K562 (cell line): ENCODE results near the gene TPK1. TPM values are rescaled to one million over a fixed set of nuclear protein-coding genes. Genes with fewer than 3 reads are reported as not detected.

Experiments used
- ATAC-seq: fragments of 200-7000 bp; cut with Tn5 transposase; 3 replicates; pipeline ENCODE4 v1.9.1; 2020; ENCODE audit warnings: moderate library complexity
- BruUV-seq: library from RNA; stranded (reverse); fragments of 400-500 nt; replicated peaks from 2 replicates; lab custom pipeline; 2021; lab: Mats Ljungman, UMichigan
- CTCF ChIA-PET: fragments of 300-600 bp; formaldehyde crosslinking; extraction: SDS; loops from one replicate; lab custom pipeline; 2021; ENCODE audit warnings: low intra/inter-chr PET ratio; lab: Yijun Ruan, JAX
- POLR2A ChIA-PET: fragments of 300-600, 350-650 bp; sonication (Branson Sonifier 250); formaldehyde crosslinking; extraction: SDS; loops from one replicate; lab custom pipeline; 2021; ENCODE audit warnings: antibody characterized with exemption, inconsistent platforms; lab: Yijun Ruan, JAX
- DNase-seq, 4 experiments: peaks; one replicate each; pipeline versions ENCODE4 v3.0.0 to v3.0.0-alpha.2; 2011 to 2018; ENCODE audit warnings: low spot score in 3 of 4, mixed read lengths in 3 of 4; ENCODE audit errors: extremely low read depth in 1 of 4
- FAIRE-seq: peaks from 2 replicates; lab custom pipeline; 2011; peaks lifted over from hg19 to GRCh38; lab: Jason Lieb, UNC
- H2AFZ ChIP-seq: 2 replicates; pipeline ENCODE4 v1.6.0; 2011; ENCODE audit warnings: low read depth, low read length, control low read depth, inconsistent platforms
- H3K27ac ChIP-seq: fragments of 200-600 bp; 3 replicates; pipeline ENCODE4 v1.8.0; 2011; ENCODE audit warnings: low read depth, mild to moderate bottlenecking, control low read depth, inconsistent platforms, low read length, moderate library complexity, mixed read lengths; ENCODE audit errors: extremely low read depth
- H3K27me3 ChIP-seq, 2 experiments: fragments of 300-600 bp in 1 of 2; 2 replicates in 1 of 2; 3 replicates in 1 of 2; pipeline versions ENCODE4 v1.6.0 to v1.8.0; 2011; ENCODE audit warnings: inconsistent platforms in 2 of 2, low read length in 2 of 2, mild to moderate bottlenecking in 1 of 2, mixed read lengths in 1 of 2, moderate library complexity in 1 of 2; ENCODE audit not compliant: control insufficient read depth in 2 of 2, insufficient read depth in 2 of 2
- H3K36me3 ChIP-seq: fragments of 300-600 bp; 3 replicates; pipeline ENCODE4 v1.8.0; 2011; ENCODE audit warnings: mild to moderate bottlenecking, low read length, inconsistent platforms; ENCODE audit not compliant: control insufficient read depth, insufficient read depth
- H3K4me1 ChIP-seq, 2 experiments: fragments of 200-600 bp in 1 of 2; replicated peaks in 1 of 2; 2 replicates in 1 of 2; 3 replicates in 1 of 2; pipeline versions ENCODE4 v1.5.1 to v1.8.0; 2011; ENCODE audit warnings: inconsistent platforms in 2 of 2, low read length in 2 of 2, mild to moderate bottlenecking in 1 of 2, mixed read lengths in 1 of 2, moderate library complexity in 1 of 2; ENCODE audit not compliant: control insufficient read depth in 2 of 2, insufficient read depth in 2 of 2
- H3K4me2 ChIP-seq: 2 replicates; pipeline ENCODE4 v1.6.1; 2011; ENCODE audit warnings: low read length, control low read depth, inconsistent platforms, mixed read lengths; ENCODE audit not compliant: insufficient read depth
- H3K4me3 ChIP-seq: fragments of 200-600 bp; sonication (generic), shearing (Covaris generic); 2 replicates; pipeline ENCODE4 v1.5.1; 2016; ENCODE audit warnings: control low read depth, inconsistent platforms
- H3K79me2 ChIP-seq: fragments of 200-600 bp; 3 replicates; pipeline ENCODE4 v1.8.0; 2011; ENCODE audit warnings: low read length, inconsistent platforms; ENCODE audit not compliant: control insufficient read depth, insufficient read depth
- H3K9ac ChIP-seq, 2 experiments: 2 replicates each; pipeline versions ENCODE4 v1.6.0 to v1.6.1; 2011; ENCODE audit warnings: low read depth in 2 of 2, low read length in 2 of 2, control low read depth in 1 of 2, inconsistent platforms in 1 of 2, mild to moderate bottlenecking in 1 of 2, mixed read lengths in 1 of 2; ENCODE audit not compliant: insufficient read depth in 1 of 2
- H3K9me1 ChIP-seq: one replicate; pipeline ENCODE4 v1.6.0; 2011; ENCODE audit warnings: inconsistent platforms, mild to moderate bottlenecking, low read length, moderate library complexity; ENCODE audit not compliant: control insufficient read depth, insufficient read depth
- H3K9me3 ChIP-seq: replicated peaks from 2 replicates; pipeline ENCODE4 v1.5.1; 2011; ENCODE audit warnings: low read depth, low read length, inconsistent platforms; ENCODE audit not compliant: control insufficient read depth, insufficient read depth
- H4K20me1 ChIP-seq: replicated peaks from 2 replicates; pipeline ENCODE4 v1.6.1; 2011; ENCODE audit warnings: low read length, inconsistent platforms, mixed read lengths; ENCODE audit not compliant: control insufficient read depth, insufficient read depth
- HNRNPK ChIP-seq: fragments of 200-400 bp; formaldehyde crosslinking; IDR thresholded peaks from one replicate; pipeline ENCODE4 v1.6.1; 2018; ENCODE audit warnings: mild to moderate bottlenecking, low read depth, low read length; ENCODE audit not compliant: poor library complexity, severe bottlenecking
- JUND ChIP-seq, 2 experiments: IDR thresholded peaks; 2 replicates in 1 of 2; 3 replicates in 1 of 2; pipeline ENCODE4 v1.6.1; 2011; ENCODE audit warnings: borderline replicate concordance in 2 of 2, low read depth in 2 of 2, low read length in 2 of 2, improper control_type of control experiment in 1 of 2, missing biosample characterization in 1 of 2, missing genetic modification characterization in 1 of 2, missing genetic modification reagents in 1 of 2
- MTA1 ChIP-seq: fragments of 450-650 bp; IDR thresholded peaks from 2 replicates; pipeline ENCODE4 v1.6.1; 2017; ENCODE audit warnings: borderline replicate concordance
- NR4A1 ChIP-seq, 2 experiments: fragments of 250-450 bp in 1 of 2; fragments of 450-650 bp in 1 of 2; sonication (Bioruptor Pico) in 1 of 2; IDR thresholded peaks; 2 replicates each; pipeline versions ENCODE4 v1.4.0 to v1.6.1; 2016 to 2020; ENCODE audit warnings: mild to moderate bottlenecking in 2 of 2, missing compliant biosample characterization in 1 of 2, missing genetic modification characterization in 1 of 2, moderate library complexity in 1 of 2
- PHF21A ChIP-seq: fragments of 450-650 bp; IDR thresholded peaks from 2 replicates; pipeline ENCODE4 v1.6.1; 2017; ENCODE audit warnings: low read depth, borderline replicate concordance
- TAL1 ChIP-seq: fragments of 450-650 bp; IDR thresholded peaks from 2 replicates; pipeline ENCODE4 v1.6.1; 2016; ENCODE audit warnings: mild to moderate bottlenecking
- ZNF77 ChIP-seq: fragments of 250-450 bp; sonication (Bioruptor Pico); IDR thresholded peaks from 2 replicates; pipeline ENCODE4 v1.5.0; 2020
- WGBS: fragments of 100-300 bp; shearing (Covaris generic); methylation state at CpG from one replicate; pipeline ENCODE4 v1.1.6; 2016; ENCODE audit warnings: low coverage, mixed read lengths; ENCODE audit not compliant: insufficient coverage; ENCODE audit errors: missing lambda C conversion rate; 5-methylcytosine and 5-hydroxymethylcytosine counted together
- in situ Hi-C: fragments of 300-500 bp; cut with MboI; formaldehyde crosslinking; loops from 4 replicates; pipeline ENCODE4 v1.15.0; 2018; ENCODE audit warnings: inconsistent platforms, mixed read lengths
- intact Hi-C: fragments of 100-400 bp; cut with micrococcal nuclease; formaldehyde crosslinking; loops from 2 replicates; pipeline ENCODE4 v1.14.2; 2022
- polyA plus RNA-seq, 8 experiments: library from polyadenylated mRNA; depleted of rRNA in 4 of 8; stranded (reverse) in 5 of 8; unstranded in 3 of 8; fragments of >200 nt; fragmentation: Nextera tagmentation in 2 of 8; fragmentation: Illumina TruSeq in 1 of 8; extraction: Ambion mirVana in 2 of 8; extraction: Trizol in 1 of 8; gene quantifications; 2 replicates each; pipeline versions ENCODE4 v1.2.1 to v1.2.3, GENCODE V29; 2011 to 2014; ENCODE audit warnings: inconsistent platforms in 1 of 8, missing spikeins in 1 of 8
- total RNA-seq, 7 experiments: library from RNA; depleted of rRNA in 6 of 7; stranded (reverse); fragments of >200 nt in 6 of 7; fragmentation: Illumina TruSeq in 2 of 7; extraction: Trizol in 2 of 7; gene quantifications; 2 replicates each; pipeline versions ENCODE4 v1.2.1 to v1.2.3, GENCODE V29; 2011 to 2021; ENCODE audit warnings: low replicate concordance in 1 of 7
- TF ChIP-seq, protein P1 (sequence below): fragments of 450-650 bp; formaldehyde crosslinking; IDR thresholded peaks from 2 replicates; pipeline ENCODE4 v1.4.0; 2022; ENCODE audit warnings: missing genetic modification characterization

TPK1 gene
- total and polyA plus RNA-seq, 9 of the 15 experiments (the other 6 are each of a cell fraction or from before 2014, with no cell fraction given) = 5.1 to 16.2 (median 9.2) TPM

DNA sequence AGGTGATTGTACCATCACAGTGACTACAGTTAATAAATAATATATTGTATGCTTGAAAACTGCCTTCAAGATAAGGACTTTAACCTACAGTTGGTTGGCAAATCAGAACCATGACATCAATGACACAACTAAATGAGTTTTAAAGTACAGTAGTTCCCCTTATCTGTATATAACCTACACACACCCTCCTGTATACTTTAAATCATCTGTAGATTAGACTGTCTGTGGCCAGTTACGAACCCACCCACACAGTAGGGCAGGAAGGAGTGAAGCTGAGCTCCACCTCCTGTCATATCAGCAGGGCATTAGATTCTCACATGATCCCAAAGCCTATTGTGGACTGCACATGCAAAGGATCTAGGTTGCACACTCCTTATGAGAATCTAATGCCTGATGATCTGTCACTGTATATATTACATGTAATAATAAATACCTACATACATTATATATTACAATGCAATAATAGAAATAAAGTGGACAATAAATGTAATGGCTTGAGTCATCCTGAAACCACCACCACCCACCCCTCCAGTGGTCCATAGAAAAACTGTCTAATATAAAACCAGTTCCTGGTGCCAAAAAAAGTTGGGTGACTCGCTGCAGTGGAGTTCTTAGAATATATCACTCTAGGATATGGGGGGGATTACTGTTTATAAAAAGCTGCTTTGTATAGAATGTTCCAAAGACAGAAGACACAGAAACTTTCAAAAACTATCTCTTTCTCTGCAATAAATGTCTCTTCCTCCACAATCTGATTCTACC is 5.6 kb downstream of the TPK1 start:
- ChIA-PET CTCF (no interaction called here), POLR2A (no interaction called here)
- BruUV-seq = no TSS peak
- no peak overlapping the region for H3K9ac ChIP-seq
- no peaks in the 10 kb centered on the region for H3K9me1 ChIP-seq
- FAIRE-seq (no peak), ATAC-seq (peak; percentile 44), DNase-seq (peak in 2 of 4 experiments; percentile 20 to 60)
- no peak overlapping the region for H2AFZ ChIP-seq
- 3% methylated on average over 2 of the region's 2 CpGs for WGBS
- no peaks in the 10 kb centered on the region for H3K9me3 ChIP-seq
- in situ Hi-C loops (no loop called here), intact Hi-C loops (loop anchor here (10.0 kb wide), 1 partner anchor 955 kb away; no protein-coding TSS in a partner anchor)
- H4K20me1 ChIP-seq = no peaks in the 10 kb centered on the region
- H3K4me1 ChIP-seq = peaks cover 0 to 16% of the 10 kb centered on the region in 2 experiments; a peak in 2 of 5 replicates
- H3K79me2 ChIP-seq = no peaks in the 10 kb centered on the region
- H3K36me3 ChIP-seq = no peaks in the 10 kb centered on the region
- no peak overlapping the region for H3K4me2 ChIP-seq
- no peak overlapping the region for H3K27ac ChIP-seq
- H3K4me3 ChIP-seq = no peak overlapping the region
- H3K27me3 ChIP-seq = no peaks in the 10 kb centered on the region
- no peak for TF ChIP-seq HNRNPK
- no peak for TF ChIP-seq ZNF77 (CRISPR knock-in tag)
- 0 out of 2 replicates have a peak, but pooled peaks have one; percentile 3 for TF ChIP-seq JUND (IDR thresholded peaks at IDR 0.05; ENCODE audit: borderline replicate concordance, low read depth, low read length)
- TF ChIP-seq JUND (tag; IDR thresholded peaks at IDR 0.05; ENCODE audit: borderline replicate concordance, low read depth, low read length) = no peak; the same call in 2 of the 3 replicates
- no peak for TF ChIP-seq NR4A1 (CRISPR knock-in tag; IDR thresholded peaks at IDR 0.05)
- no peak for TF ChIP-seq NR4A1 (tag; IDR thresholded peaks at IDR 0.05)
- TF ChIP-seq, protein P1, sequence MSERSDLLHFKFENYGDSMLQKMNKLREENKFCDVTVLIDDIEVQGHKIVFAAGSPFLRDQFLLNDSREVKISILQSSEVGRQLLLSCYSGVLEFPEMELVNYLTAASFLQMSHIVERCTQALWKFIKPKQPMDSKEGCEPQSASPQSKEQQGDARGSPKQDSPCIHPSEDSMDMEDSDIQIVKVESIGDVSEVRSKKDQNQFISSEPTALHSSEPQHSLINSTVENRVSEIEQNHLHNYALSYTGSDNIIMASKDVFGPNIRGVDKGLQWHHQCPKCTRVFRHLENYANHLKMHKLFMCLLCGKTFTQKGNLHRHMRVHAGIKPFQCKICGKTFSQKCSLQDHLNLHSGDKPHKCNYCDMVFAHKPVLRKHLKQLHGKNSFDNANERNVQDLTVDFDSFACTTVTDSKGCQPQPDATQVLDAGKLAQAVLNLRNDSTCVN (CRISPR knock-in tag) = no peak
- TF ChIP-seq TAL1 = peak; percentile 25; the same call in 1 of the 2 replicates
- no peak for TF ChIP-seq MTA1
- TF ChIP-seq PHF21A = no peak
